Cerebellar cortex (tissue), 1 donor: ENCODE results near the gene GLIS1.
A peak's percentile ranks its signal among the peaks of the same experiment; 100 is the strongest.

Experiments
- DNase-seq: peaks from one replicate; pipeline ENCODE4 v3.0.0-alpha.2; 2015; ENCODE audit warnings: low spot score

Gene GLIS1

GRCh38 chr1:53678938-53679825 lies 59.8 kb downstream of the GLIS1 start:
- DNase-seq, result no peak

- peak; percentile 81 for DNase-seq
These were observed 60.5 kb downstream of the GLIS1 start for GRCh38 chr1:53678507-53678906.

DNA sequence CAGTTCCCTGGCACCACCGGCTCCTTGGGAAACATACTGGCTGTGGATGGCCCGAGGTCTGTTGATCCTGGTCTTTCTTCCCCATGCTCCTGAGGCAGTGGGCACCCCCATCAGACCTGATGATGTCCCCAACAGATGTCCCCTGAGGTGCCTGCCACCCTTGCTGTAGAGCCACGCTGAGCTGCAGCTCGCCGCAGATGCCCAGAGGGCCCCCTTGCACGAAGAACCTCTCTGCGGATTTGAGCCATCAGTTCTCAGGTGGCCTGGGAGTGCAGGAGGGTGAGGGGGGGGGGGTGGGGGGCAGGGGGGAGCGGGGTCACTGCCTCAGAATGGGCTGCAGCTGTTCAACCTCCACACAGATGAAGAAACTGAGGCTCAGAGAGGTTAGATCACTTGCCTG lies 60.9 kb downstream of the GLIS1 start:
- no peak for DNase-seq

DNA sequence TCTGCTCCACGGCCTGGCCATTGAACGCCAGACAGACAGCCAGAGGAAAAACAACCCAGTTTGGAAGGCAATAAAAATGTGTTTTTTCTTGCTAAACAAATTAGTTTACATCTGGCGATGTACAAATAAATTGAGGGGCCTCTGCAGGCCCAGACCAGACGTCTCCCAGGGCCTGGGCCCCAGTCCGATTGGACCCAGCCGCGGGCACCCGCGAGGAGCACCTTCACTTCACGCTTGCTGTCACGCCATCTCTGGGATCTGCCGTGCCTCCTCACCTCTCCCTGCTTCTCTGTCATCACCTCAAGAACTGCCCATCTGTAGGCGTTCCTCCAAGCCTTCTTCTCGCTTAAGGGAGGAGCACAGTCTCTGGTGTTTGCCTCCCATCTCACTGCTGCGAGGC lies 61.5 kb downstream of the GLIS1 start:
- no peak for DNase-seq

GRCh38 chr1:53672785-53673184 lies 66.2 kb downstream of the GLIS1 start:
- no peak for DNase-seq

DNA sequence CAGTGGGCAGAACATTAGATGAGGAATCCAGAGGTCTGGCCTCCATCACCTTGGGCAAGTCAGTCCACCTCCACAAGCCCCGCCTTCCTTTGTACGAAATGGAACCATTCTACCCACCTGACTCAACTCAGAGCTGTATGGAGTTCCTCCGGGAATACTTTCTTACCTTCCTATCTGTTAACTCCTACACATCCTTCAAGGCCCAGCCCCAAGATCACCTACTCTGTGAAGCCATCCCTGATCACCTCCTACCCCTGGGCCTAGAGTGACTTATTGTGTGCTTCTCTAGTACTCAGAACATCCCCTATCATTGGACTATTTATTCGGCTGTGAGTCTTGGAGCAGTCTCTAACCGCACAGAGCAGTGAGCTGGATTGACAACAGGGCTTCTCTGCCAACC lies 66.7 kb downstream of the GLIS1 start:
- no peak for DNase-seq

DNA sequence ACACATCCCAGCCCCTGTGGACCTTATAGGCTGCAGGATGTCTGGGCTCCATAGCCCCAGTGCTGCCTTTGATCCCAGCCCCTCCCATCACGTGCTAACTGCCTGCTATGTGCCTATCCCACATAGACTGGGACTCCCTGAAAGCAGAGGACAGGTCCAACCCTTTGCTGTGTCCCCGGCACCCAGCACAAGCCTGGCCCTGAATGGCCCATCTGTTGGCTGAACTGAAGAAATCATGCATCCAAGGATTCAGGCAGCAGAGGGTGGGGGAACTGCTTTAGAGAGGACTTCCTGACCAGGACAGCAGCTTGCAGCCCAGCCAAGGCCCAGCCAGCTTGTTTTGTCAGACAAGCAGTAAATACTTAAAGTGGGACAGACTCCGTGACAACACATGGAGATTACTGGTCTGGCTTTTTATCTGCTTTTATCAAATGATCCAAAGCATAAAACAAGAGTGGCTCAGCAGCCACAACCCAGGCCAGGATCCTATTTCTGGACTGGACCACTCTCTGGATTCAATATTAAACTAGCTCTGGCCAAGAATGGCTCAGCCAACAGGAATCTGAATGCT lies 69.3 kb downstream of the GLIS1 start:
- DNase-seq, result peak; percentile 73

GRCh38 chr1:53666566-53666965 lies 72.4 kb downstream of the GLIS1 start:
- DNase-seq, result no peak

GRCh38 chr1:53665996-53666395 lies 73.0 kb downstream of the GLIS1 start:
- DNase-seq, result no peak

DNA sequence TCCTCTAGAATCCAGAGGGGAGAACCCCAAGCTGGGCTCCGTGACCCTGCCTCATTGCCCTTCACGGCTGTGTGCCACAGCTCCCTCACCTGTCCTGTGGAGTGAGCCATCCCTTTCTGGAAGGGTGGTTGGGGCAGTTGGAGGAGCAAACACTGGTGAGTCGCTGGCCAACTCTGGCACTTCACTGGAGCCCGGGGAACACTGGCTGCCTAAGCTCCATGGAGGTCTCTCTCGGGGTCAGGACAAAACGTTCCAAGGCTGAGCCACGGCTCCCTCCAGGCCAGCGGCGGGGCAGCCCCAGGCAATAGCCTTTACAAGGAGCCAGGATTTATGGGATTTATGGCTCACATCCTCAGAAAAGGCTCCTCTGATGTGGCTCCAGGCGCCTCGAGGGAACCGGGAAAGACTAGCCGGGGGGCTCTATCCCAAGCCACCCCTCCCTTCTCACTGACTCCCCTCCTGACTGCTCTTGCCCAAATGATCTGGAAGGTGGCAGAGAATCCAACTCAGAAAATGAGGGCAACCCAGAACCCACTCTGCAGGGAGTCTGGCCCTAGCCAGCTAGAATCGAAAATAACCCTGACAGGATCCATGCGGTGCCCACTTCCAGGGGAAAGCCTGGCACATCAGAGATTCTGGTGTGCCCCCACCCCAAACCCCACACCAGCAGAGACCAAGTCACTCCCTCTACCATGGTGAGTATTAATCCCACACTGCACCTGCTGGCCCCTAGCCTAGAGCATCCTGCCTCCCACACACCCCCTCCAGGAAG lies 75.2 kb downstream of the GLIS1 start:
- DNase-seq, result no peak

- no peak for DNase-seq
These were observed 76.0 kb downstream of the GLIS1 start for GRCh38 chr1:53662951-53663350.

DNA sequence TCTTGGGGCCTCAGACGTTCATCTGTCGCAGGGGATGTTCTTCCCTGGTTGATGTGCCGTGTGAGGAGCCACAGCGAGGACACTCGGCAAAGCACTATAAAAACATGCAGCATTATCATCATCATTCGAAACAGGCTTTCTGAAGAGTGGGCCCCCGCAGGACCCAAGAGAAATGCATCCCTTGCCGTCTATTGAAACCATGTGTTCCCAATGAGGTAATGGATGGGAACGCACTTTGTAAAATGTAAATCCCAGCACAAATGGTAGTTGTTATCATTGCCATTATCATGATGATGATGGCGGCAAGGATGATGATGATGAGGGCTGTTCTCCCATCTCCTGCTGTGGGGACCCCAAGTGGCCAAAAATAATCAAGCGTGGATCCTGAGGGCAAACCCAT lies 76.8 kb downstream of the GLIS1 start:
- DNase-seq, result no peak

GRCh38 chr1:53661496-53661895 lies 77.5 kb downstream of the GLIS1 start:
- no peak for DNase-seq

GRCh38 chr1:53660666-53661065 lies 78.3 kb downstream of the GLIS1 start:
- DNase-seq, result no peak

- DNase-seq, result no peak
These were observed 79.5 kb downstream of the GLIS1 start for GRCh38 chr1:53659436-53659835.

DNA sequence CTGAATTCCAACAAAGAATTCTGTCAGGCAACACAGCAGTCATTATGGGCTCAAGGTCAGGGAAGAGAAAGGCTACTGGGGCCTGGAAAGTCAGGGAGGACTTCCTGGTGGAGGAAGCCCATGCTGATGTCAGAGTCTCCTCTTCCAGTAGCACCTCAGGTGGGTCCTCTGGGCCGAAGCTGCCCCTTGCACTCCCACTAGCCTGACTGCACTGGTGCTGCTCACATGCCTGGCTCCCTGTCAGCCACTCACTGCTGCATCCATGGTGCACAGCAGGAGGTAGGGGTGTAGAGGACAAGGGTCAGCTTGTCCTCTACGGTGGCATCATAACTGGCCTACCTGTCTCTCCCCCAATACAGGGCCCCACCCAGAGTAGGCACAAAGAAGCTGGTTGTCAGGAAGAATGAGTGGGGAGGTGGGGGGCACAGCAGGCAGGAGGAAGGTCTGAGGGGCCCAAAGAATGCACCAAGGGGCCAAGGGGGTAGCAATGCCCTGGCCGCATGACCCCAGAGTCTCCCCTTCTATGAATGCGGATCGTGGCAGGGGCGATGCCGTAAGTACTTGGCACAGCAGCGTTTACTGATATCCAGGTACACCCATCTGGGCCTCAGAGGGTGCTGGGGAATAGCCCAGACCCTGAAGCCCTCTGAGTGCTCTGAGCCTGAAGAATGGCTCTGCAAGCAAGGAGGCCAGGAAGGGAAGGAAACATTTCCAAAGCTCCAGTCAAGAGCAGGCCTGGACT lies 80.3 kb downstream of the GLIS1 start:
- DNase-seq, result no peak

- no peak for DNase-seq
These were observed 81.0 kb downstream of the GLIS1 start for GRCh38 chr1:53657891-53658396.

DNA sequence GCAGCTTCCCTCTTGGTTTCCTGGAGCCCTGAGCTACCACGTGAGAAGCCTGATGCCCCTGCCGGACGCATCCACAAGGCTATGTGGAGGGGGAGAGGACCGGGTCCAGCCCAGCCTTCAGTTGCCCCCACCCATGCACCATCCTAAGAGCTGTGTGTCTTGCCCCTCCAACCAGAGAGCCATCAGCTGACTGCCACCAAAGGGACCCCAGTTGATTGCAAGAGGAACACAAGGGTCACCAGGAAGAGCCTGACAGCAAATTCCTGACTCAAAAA lies 81.5 kb downstream of the GLIS1 start:
- DNase-seq, result no peak

- no peak for DNase-seq
These were observed 82.0 kb downstream of the GLIS1 start for GRCh38 chr1:53656747-53657530.

- DNase-seq, result no peak
These were observed 82.8 kb downstream of the GLIS1 start for GRCh38 chr1:53655931-53656746.
